HG03108 (cell line): ENCODE data around the gene ASCL3.
"Not testable (repeated sequence)": the region's sequence is repeated elsewhere in the genome, so short reads cannot be mapped to it uniquely, and the experiment has no call there.

Experiments
- ATAC-seq: cut with Tn5 transposase; IDR thresholded peaks from one replicate; pipeline ENCODE4 v1.9.1; 2021; ENCODE audit warnings: moderate library complexity; ENCODE audit not compliant: unreplicated experiment

Gene ASCL3, protein sequence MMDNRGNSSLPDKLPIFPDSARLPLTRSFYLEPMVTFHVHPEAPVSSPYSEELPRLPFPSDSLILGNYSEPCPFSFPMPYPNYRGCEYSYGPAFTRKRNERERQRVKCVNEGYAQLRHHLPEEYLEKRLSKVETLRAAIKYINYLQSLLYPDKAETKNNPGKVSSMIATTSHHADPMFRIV

DNA sequence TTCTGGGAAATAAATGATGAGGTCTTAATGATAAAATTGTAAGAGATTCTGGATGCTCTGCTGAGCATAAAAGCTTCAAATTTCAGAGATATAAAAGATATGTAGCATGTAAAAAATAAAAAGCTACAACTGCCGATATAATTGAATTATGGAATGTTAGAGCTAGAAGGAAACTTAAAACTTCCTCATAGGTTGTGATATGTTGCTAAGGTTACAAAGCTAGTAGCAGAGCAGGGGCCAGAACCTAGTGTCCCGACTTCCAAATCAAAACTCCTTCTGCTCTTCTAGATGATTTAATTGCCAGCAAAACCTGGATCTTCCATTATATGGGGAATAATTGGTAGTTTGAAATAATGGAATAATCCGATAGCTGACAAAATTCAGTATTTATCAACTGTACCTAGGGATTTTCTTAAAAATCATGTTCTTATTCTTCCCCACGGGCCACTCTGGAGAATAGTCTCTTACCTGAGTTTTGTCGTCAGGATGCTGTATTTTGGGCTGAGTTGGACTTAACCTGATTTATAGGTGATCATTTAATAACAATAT, at the start of gene ASCL3:
ASCL3 (minus strand) TSS at position 499 of the 549 bp plus-strand sequence. CDS start 4,855 bp downstream, outside the sequence.
- ATAC-seq: no peak

DNA sequence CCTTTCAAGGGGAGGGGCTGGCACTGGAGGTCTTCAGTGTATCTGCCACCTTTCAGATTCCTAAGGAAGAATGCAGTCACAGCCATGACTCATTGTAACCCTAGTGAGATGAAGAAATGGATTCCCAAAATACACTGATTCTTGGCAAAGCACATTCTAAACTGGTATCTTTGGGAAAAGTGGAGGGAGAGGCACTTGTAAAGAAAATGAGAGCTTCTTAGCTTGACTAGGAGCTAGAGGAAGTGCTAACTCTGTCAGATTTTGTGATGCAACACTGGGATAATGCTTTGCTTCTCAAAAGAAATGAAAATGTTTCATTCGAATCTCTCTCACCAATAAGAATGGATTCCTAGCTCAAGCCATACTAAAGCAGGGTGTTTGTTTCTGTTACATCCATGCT, 46.6 kb upstream of the ASCL3 start:
- no peak for ATAC-seq

DNA sequence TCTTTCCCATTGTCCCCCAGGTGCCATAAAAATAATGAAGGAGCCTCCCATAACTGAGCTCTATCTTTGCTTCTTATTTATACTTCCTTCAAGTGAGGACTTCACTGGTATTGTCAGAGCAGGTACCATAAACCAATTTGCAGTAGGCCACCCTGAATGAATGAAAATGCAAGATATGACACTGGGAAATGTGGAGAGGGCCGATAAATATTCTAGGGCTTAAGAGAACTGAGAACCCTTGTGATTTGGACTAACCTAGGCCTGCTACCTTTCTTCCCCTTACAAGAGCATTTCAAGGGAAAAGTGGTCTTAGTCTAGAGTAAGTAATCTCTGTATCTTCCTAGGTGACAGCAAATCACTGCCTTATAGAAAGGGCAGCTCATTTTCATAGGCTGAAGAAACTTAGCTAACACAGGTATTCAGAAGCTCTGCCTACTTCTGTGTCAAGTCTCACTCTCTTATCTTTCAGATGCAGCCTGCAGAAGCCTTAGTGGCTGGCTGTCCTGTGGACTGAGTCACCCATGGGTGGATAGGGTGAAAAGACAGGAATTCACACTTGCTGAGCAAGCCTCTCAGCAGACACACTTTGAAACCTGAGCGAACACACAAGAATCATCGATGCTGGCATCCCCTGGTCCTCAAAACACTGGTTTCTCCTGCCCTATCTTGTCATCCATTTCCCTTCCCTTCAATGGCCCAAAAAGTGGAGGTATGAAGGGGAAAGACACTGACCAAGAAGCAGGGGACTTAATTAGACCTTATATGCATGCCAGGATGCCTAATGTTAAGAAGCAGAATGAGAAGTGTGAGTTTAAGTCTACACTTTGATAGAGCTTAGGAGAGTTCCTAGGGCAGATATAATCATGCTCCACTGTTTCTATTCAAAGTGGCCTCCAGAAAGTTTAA, 45.8 kb upstream of the ASCL3 start:
- ATAC-seq: no peak

DNA sequence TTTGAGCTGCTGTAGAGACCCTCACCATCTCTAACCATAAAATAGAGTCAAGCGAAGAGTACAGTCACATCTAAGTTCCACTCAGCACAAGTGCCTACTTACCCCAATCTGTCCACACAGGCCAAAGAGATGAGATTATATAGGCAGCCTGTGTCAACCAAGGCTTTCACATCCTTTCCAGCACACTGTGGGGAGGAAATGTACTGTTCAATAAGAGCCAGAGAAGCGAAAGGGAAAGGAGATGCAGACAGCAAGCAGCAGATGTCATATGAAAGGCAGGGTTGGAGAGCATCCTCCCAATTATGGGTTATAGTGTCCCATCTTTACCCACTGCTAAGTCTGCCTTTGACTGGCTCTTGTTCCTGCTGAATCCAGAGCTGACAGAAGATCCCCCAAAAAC, 44.6 kb upstream of the ASCL3 start:
- ATAC-seq: no peak

DNA sequence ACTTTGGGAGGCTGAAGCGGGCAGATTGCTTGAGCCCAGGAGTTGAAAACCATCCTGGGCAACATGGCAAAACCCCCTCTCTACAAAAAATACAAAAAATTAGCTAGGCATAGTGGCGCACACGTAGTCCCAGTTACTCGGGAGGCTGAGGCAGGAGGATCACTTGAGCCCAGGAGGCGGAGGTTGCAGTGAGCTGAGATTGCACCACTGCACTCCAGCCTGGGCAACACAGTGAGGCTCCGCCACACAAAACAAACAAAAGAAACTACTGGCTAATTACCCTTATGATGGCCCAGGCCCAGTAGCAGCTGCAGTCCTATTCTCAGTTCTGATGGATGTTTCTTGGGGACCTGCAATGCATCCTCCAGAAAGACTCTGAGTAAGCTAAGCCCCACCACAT, 44.0 kb upstream of the ASCL3 start:
- ATAC-seq: not testable (repeated sequence)

DNA sequence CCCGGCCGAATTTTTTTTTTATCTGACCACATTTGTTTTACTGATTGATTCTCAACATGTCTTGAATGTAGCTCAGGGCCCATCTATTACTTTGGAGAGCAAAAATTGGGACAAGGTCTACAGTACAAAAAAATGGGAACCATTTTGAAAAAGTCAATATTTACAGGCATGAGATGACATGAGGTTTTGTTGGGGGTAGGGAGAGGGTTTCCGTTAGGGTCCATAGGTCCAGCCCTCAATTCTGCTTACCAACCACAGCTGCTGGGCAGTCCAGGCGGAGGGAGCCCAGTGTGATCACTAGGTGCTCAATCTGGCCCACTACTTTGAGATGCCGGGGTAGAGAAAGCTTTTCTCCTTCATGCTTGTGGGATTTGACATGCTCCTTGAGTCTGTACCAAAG, 42.6 kb upstream of the ASCL3 start:
- no peak for ATAC-seq

DNA sequence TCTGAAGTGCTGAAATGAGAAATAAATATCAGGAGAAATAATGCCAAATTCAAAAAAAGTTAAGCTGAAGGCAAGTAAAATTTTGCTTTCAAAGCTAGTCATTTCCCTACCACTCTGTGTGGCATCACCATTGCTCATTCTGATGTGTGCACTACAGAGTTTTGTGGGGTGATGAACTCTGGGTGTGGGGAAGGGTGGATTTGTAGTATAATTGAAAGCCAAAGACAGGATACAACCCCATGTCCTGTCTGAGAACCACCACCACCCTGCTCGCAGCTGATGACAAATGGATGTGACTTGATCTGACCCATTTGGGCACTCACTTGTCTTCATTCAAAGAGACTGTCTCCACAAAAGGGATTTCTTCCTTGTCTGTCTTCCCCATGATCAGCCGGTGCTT, 40.7 kb upstream of the ASCL3 start:
- ATAC-seq: no peak

DNA sequence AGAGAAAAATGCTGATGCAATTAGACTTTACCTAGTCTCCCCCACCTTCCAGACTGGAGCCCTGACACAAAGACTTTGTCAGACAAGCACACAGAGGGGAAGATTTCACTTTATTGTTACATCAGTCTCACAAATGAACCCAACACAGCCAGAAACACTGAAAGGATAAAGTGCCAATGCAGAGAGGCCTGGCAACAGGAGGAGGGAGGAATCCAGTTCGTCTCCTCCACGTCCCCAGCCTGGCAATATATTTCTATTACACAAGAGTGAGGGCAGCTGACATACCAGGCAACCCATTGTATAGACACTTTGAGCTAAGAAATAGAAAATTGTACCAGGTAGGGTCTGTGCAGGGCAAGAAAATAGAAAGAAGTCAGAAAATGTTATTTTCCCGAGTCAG, 37.7 kb upstream of the ASCL3 start:
- ATAC-seq: no peak

DNA sequence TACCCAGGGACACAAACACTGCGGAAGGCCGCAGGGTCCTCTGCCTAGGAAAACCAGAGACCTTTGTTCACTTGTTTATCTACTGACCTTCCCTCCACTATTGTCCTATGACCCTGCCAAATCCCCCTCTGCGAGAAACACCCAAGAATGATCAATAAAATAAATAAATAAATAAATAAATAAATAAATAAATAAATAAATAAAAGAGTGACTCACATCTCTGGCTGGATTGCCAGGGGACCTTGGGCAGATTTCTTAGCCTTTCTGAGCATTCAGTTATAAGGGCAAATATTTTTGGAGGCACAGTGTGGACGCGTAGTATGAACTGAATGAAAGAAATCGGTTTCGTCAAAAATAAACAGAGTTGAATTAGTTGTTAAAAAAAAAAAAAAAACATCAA, 36.5 kb upstream of the ASCL3 start:
- not testable (repeated sequence) for ATAC-seq

DNA sequence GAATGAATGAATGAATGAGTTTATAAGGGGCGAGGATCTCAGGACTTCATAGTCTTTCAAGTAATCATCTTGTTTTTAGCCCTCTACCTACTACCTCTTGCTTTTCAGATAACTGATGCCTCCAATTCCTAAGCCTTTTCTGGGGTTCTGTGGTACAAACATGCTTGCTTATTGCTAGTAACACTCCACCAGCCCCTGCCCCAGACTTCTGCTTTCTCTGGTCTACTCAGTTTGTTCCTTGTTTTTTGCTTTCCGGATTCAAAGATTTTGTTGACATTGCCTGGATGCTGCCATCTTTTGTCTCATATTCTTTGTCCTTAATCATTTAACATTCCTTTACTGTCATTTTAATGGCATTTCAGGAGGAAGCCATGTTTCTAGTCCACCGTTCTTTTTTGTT, 30.3 kb upstream of the ASCL3 start:
- ATAC-seq: no peak

DNA sequence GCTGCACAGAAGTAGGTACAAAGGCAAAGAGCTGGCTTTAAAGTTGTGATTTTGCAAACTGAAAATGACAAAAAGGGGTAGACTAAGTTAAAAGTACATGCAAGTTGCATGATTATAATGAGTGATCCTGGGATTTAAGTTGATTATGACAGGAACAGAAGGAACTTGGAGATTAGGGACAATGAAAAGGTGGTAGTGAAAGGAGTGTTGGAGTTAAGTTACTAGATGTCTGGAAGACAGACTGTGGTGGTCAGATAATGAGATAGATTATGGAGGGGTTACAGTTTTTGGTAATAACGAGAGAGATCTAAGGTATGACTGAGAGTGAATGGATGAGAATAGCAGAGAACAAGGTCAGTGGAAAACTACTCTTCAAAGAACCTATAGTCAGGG, 29.1 kb upstream of the ASCL3 start:
- no peak for ATAC-seq

DNA sequence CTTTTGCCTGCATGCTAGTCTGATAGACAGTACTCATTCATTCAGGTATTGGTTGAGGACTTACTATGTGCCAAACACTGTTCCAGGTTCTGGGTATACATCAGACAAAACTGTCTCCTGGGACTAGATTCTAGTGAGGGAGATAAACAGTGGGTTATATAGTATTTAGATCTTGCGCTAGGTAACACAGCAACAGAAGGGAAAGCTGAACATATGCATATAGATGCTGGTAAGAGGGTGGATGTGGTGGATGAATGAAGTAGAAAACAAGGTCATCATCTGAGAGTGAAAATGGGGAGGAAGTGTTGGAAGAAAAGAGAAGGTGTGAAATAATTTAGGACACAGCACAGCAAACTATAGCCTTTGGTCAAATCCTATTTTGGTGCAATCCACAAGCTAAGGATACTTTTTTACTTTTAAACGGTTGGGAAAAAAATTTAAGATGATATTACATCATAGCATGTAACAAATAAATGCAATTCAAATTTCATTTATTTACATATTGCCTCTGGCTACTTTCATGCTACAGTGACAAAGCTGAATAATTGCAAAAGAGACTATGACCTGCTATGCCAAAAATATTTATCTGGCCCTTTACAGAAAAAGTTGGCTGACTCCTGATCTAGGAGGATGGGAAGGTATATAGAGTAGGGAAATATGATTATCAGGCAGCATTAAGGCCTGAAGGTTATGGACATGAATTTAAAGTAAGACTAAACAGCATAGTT, 28.5 kb upstream of the ASCL3 start:
- no peak for ATAC-seq

DNA sequence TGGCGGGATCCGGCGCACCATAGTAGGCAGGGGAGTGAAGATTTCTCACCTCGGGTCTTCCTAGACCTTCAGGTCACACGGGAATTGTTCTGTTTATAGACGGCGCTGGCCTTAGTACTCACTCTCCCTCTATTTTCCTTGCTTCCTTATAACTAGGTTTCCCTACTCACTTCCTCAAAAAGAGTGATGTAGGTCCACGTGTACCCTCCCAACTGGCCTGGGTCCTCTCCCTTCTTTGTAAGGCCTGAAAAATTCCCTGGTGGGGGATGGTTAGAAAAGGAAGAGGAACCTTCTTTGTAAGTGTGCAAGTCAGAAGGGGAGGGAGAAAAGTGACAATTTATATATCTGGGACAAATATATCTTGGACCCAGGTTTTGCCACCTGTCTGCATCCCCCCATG, 24.4 kb upstream of the ASCL3 start:
- no peak for ATAC-seq

DNA sequence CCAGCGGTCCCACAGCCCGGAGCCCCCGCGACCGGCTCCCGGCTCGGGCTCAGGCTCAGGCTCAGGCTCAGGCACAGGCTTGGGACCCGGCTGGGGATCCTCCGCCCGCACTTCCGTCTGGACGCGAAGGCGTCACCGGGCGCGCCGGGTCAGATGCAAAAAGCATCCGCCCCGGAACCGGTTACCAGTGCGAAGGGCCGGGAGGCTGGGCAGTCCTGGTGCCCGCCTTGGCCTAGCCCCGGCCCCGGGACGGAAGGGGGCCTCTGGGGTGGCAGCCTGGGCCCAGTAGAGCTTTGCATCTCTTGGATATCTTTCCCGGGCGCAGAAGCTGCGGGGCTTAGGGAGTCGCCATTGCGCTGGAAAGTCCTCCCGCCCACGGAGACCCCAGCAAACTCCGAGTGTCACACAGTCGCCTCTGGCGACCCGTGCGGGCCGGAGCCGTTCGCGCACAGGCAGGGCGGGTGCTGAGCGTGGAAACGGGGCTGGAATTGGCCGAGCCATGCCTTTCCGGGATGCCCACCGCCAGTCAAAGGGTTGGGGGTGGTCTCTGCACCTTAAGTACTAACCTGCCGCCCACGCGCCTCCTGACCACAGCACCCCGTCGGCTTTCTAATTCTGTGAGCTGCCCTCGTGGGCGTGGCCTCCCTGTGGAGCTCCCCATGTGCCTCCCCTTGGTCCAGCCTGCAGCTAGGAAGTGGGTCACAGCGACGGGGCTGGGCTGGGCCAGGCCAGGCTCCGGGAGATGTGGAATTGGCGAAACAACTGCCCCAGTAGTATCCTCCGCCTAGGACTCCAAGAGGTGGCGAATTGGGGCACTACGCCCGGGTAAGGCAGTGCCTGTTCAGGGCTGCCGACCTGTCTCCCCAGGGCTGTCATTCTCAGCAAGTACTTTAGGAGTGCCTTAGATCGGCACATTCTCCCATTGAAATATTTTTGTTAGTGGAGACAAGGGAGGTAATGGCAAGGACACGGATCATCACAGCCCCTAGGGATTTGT, 21.8 kb upstream of the ASCL3 start, which contains the start of gene TMEM9B:
TMEM9B (minus strand) TSS at position 119 of the 997 bp plus-strand sequence. CDS start 129 bp downstream, outside the sequence.
- ATAC-seq: peak; percentile 81

DNA sequence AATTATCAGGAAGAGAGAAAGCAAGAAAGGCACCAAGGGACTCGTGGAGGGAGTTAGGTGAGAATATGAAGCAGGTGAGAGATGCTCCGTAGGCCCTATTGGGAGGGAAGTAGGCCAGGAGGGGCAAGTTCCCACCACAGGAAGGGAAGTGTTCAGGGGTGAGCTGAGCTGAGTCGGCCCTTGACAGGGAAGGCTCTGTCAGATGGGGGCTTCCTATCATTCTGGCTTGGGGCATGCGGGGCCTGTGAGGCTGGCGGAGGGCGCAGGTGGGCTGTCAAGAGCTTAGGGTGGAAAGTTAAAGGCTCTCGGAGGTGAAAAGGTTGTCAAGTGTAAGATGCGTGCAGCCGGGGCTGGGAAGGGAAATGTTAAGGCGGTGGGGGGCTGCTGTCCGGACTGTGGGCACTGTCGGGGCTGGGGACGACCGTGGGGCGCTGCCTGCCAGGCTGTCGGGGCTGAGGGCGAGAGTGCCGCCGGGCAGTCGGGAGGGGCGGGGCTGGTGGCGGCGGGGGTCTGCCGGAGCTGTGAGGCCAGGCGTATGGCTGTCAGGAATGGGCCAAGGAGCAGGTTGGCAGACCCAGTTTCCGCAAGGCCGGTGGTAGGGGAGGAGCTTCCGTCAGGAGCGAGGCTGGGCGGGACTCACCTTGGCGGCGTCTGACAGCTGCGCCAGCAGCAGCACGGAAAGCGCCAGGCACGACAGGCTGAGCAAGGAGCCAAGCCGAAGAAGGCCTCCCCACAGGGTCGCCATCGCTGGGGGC, 20.9 kb upstream of the ASCL3 start:
- peak; percentile 62 for ATAC-seq

DNA sequence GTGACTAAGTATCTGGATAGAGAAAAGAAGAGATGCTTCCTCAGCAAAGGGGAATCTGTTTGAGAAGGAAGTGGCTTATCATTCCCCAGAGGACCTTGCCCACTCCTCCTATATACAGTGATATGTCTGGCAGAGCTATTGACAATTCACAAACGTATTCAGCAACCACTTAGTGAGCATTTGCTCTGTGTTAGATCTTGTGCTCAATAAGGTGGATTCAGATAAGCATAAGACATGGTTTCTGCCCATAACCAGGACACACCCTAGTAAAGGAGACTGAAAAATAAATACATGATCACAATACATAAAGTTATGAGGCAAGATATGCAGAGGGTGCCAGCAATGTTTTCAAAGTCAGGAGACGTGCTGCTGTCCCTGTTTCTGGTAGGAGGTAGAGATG, 20.0 kb upstream of the ASCL3 start:
- ATAC-seq: no peak

DNA sequence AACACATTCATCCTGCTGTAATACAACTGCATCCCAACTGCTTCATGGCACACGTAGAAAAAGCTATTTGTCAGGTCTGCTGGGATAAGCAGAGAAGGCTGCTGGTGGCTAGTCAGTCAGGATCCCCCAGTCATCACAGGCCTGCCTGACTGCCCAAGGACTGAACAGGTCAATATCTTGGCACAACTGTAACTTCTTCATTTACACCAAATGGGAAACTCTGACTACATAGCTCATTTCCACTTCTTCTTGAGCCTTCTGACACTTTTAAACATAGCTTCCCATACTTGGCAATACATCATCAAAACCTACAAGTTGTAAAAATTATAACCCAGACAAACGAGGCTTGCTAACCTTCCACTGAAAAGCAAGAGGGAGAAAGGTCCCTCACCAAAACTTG, 18.6 kb upstream of the ASCL3 start:
- no peak for ATAC-seq

DNA sequence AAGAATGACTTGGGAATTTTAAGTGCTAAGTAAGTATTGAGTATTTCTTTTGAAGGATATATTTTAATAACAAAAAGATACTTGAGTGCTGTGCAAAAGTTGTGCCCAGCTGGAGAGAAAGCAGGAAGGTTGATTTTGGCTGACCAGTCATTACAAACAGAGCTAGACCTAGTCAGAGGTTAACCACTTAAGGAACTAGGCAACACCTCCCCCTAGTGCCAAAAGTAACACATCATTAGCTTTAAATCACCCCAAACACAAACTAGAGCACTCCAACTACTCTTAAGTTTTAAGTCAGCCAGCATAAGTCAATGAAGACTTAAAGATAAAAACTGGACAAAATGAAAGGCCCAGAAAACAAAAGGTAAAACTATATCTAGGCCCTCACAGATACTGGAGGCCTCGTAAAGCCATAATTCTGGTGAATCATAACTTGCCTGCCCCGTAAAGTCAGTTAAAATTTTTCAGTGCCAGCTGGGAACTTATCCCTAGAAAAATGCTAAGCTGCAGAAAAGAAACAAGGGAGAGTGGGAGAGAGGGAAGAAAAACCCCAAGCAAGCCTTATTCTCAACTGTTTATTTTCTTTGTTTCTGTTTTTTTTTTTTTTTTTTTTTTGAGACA, 16.8 kb upstream of the ASCL3 start:
- peak; percentile 46 for ATAC-seq

DNA sequence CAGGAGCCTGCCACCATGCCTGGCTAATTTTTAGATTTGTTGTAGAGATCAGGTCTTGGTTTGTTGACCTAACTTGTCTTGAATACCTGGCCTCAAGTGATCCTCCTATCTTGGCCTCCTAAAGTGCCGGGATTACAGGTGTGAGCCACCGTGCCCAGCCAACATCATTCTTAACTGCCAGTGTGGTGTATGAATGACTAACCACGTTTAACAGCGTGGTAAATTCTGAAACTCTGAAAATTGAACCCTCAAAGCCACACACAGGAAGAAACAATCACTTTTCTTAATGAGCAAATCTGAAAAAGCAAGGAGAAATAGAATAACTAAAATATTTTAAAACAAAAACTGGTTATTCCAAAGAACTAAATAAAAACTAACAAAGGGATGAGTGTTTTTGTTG, 14.0 kb upstream of the ASCL3 start:
- ATAC-seq: no peak
